A673 (cell line): ENCODE results near the gene PTPN1. TPM values are rescaled to one million over a fixed set of nuclear protein-coding genes. Genes with fewer than 3 reads are reported as not detected.
A peak's percentile ranks its signal among the peaks of the same experiment; 100 is the strongest.

Experiments used
- BruUV-seq: library from RNA; stranded (reverse); fragments of 400-500 nt; replicated peaks from 2 replicates; lab custom pipeline; 2021; lab: Mats Ljungman, UMichigan
- CTCF ChIA-PET: fragments of 300-600 bp; sonication (Branson Sonifier 250); formaldehyde crosslinking; loops from one replicate; lab custom pipeline; 2022; ENCODE audit warnings: antibody characterized with exemption; lab: Charles Lee
- POLR2A ChIA-PET: fragments of 300-600 bp; sonication (Branson Sonifier 250); formaldehyde crosslinking; loops from one replicate; lab custom pipeline; 2022; ENCODE audit warnings: antibody characterized with exemption; ENCODE audit not compliant: low non-redundant PET; lab: Charles Lee
- DNase-seq: peaks from one replicate; pipeline ENCODE4 v3.0.0-alpha.2; 2015; ENCODE audit warnings: low spot score
- H3K27ac ChIP-seq: fragments of 200-600 bp; sonication (generic); 2 replicates; pipeline ENCODE4 v1.5.1; 2016; ENCODE audit warnings: mixed run types, low read depth, mild to moderate bottlenecking, mixed read lengths, antibody characterized with exemption, low read length; ENCODE audit not compliant: poor library complexity, severe bottlenecking
- H3K27me3 ChIP-seq: fragments of 200-600 bp; sonication (generic); replicated peaks from 2 replicates; pipeline ENCODE4 v1.6.1; 2017; ENCODE audit warnings: mixed run types, low read depth, mild to moderate bottlenecking, mixed read lengths, antibody characterized with exemption, low read length; ENCODE audit not compliant: insufficient read depth, poor library complexity
- H3K36me3 ChIP-seq: fragments of 200-600 bp; sonication (generic); 2 replicates; pipeline ENCODE4 v1.6.1; 2016; ENCODE audit warnings: mixed run types, mild to moderate bottlenecking, mixed read lengths, antibody characterized with exemption, low read length; ENCODE audit not compliant: insufficient read depth, poor library complexity, severe bottlenecking
- H3K4me1 ChIP-seq: fragments of 200-600 bp; sonication (generic); 2 replicates; pipeline ENCODE4 v1.6.1; 2017; ENCODE audit warnings: mixed run types, mild to moderate bottlenecking, mixed read lengths, antibody characterized with exemption, low read length; ENCODE audit not compliant: insufficient read depth, poor library complexity, severe bottlenecking
- H3K4me3 ChIP-seq: fragments of 200-600 bp; sonication (generic); 2 replicates; pipeline ENCODE4 v1.5.1; 2016; ENCODE audit warnings: low read depth, mixed run types, mild to moderate bottlenecking, mixed read lengths, low read length; ENCODE audit not compliant: poor library complexity, severe bottlenecking
- H3K9me3 ChIP-seq: fragments of 200-600 bp; sonication (generic); 2 replicates; pipeline ENCODE4 v1.6.1; 2016; ENCODE audit warnings: mixed run types, low read depth, mild to moderate bottlenecking, mixed read lengths, antibody characterized with exemption, low read length; ENCODE audit not compliant: poor library complexity, severe bottlenecking
- CTCF ChIP-seq: fragments of 300-800, 200-600 bp; sonication (generic); conservative IDR thresholded peaks from 2 replicates; pipeline ENCODE4 v1.5.1; 2017; ENCODE audit warnings: low read depth, mild to moderate bottlenecking, antibody characterized with exemption, low read length, moderate library complexity, mixed read lengths
- EZH2 ChIP-seq: fragments of 200-600 bp; sonication (generic); IDR thresholded peaks from 2 replicates; pipeline ENCODE4 v1.6.1; 2017; ENCODE audit warnings: borderline replicate concordance, low read depth, mild to moderate bottlenecking, mixed read lengths, antibody characterized with exemption, low read length; ENCODE audit not compliant: poor library complexity, severe bottlenecking
- intact Hi-C: fragments of 100-400 bp; cut with micrococcal nuclease; formaldehyde crosslinking; loops from one replicate; pipeline ENCODE4 v1.10.0; 2022; ENCODE audit not compliant: unreplicated experiment
- total RNA-seq: library from RNA; stranded (reverse); gene quantifications from 2 replicates; pipeline ENCODE4 v1.2.3, GENCODE V29; 2021

Gene PTPN1
- total RNA-seq, 1 experiment from 2014 or later: 47.4 TPM

GRCh38 chr20:50580016-50580747 is 70.0 kb downstream of the PTPN1 start:
- peaks cover 58% of the 10 kb centered on the region for H3K36me3 ChIP-seq
- H3K4me1 ChIP-seq: peaks cover 9% of the 10 kb centered on the region
- no TSS peak for BruUV-seq

GRCh38 chr20:50580842-50581544 is 70.8 kb downstream of the PTPN1 start:
- no peak overlapping the region for H3K4me3 ChIP-seq
- no TSS peak for BruUV-seq
- POLR2A ChIA-PET: no interaction called here
- peaks cover 62% of the 10 kb centered on the region for H3K36me3 ChIP-seq
- no peak for TF ChIP-seq CTCF
- TF ChIP-seq EZH2: no peak
- H3K27ac ChIP-seq: no peak overlapping the region
- H3K9me3 ChIP-seq: no peaks in the 10 kb centered on the region
- DNase-seq: no peak
- intact Hi-C loops: loop anchor here (2.0 to 5.0 kb wide), 2 partner anchors 156 to 394 kb away; no protein-coding TSS in a partner anchor
- peaks cover 9% of the 10 kb centered on the region for H3K4me1 ChIP-seq
- CTCF ChIA-PET: no interaction called here
- no peaks in the 10 kb centered on the region for H3K27me3 ChIP-seq

More at GRCh38 chr20:50580016-50580747, 70.0 kb downstream of the PTPN1 start:
- Histone ChIP-seq H3K27me3 (no peaks in the 10 kb centered on the region), H3K4me3 (no peak overlapping the region), H3K9me3 (no peaks in the 10 kb centered on the region), H3K27ac (no peak overlapping the region)
- ChIA-PET POLR2A (no interaction called here), CTCF (interaction anchor here (0.6 to 1.2 kb wide), 4 partner anchors 102 to 693 kb away, joined by 3 to 6 read pairs (median 4); no protein-coding TSS in a partner anchor)
- DNase-seq: peak; percentile 59
- intact Hi-C loops: loop anchor here (2.0 to 5.0 kb wide), 2 partner anchors 157 to 393 kb away; no protein-coding TSS in a partner anchor
- TF ChIP-seq CTCF: peak; percentile 86
- TF ChIP-seq EZH2: no peak

GRCh38 chr20:50582092-50582491 is 71.9 kb downstream of the PTPN1 start:
- Histone ChIP-seq H3K4me3 (no peak overlapping the region), H3K36me3 (peaks cover 68% of the 10 kb centered on the region), H3K27ac (no peak overlapping the region), H3K27me3 (no peaks in the 10 kb centered on the region), H3K9me3 (no peaks in the 10 kb centered on the region), H3K4me1 (peaks cover 5% of the 10 kb centered on the region)
- BruUV-seq: no TSS peak
- CTCF ChIA-PET: no interaction called here
- POLR2A ChIA-PET: no interaction called here
- intact Hi-C loops: loop anchor here (5.0 kb wide), 1 partner anchor 155 kb away; no protein-coding TSS in a partner anchor
- TF ChIP-seq EZH2 (no peak), CTCF (no peak)
- no peak for DNase-seq
